PC-3 (cell line): ENCODE data around the gene KNCN. TPM values are rescaled to one million over a fixed set of nuclear protein-coding genes. Genes with fewer than 3 reads are reported as not detected.

ENCODE experiments used
- ATAC-seq: fragments of 200-7000 bp; cut with Tn5 transposase; 2 replicates; pipeline ENCODE4 v1.9.1; 2020; ENCODE audit warnings: mild to moderate bottlenecking, moderate library complexity
- BruUV-seq: library from RNA; stranded (reverse); fragments of 400-500 nt; replicated peaks from 2 replicates; lab custom pipeline; 2021; lab: Mats Ljungman, UMichigan
- CTCF ChIA-PET: fragments of 300-600 bp; sonication (Branson Sonifier 250); formaldehyde crosslinking; loops from one replicate; lab custom pipeline; 2022; ENCODE audit warnings: antibody characterized with exemption; lab: Charles Lee
- POLR2A ChIA-PET: fragments of 300-600 bp; sonication (Branson Sonifier 250); formaldehyde crosslinking; loops from one replicate; lab custom pipeline; 2022; ENCODE audit warnings: antibody characterized with exemption; ENCODE audit not compliant: unreplicated experiment; lab: Charles Lee
- DNase-seq: peaks from one replicate; pipeline ENCODE4 v3.0.0-alpha.2; 2015
- H2AFZ ChIP-seq: fragments of 300-600 bp; sonication (generic); 2 replicates; pipeline ENCODE4 v1.6.0; 2016; ENCODE audit warnings: antibody characterized with exemption, low read length
- H3F3A ChIP-seq: fragments of 300-600 bp; sonication (generic); one replicate; pipeline ENCODE4 v1.6.0; 2017; ENCODE audit warnings: antibody characterized with exemption, low read length, control low read depth, mild to moderate bottlenecking; ENCODE audit not compliant: unreplicated experiment
- H3K27ac ChIP-seq: fragments of 300-600 bp; sonication (generic); 2 replicates; pipeline ENCODE4 v1.5.1; 2016; ENCODE audit warnings: mild to moderate bottlenecking, low read length
- H3K27me3 ChIP-seq: fragments of 300-600 bp; sonication (generic); 2 replicates; pipeline ENCODE4 v1.6.1; 2016; ENCODE audit warnings: low read length, mixed read lengths
- H3K36me3 ChIP-seq: fragments of 300-600 bp; sonication (generic); 2 replicates; pipeline ENCODE4 v1.6.1; 2016; ENCODE audit warnings: low read depth, mixed run types, low read length, mixed read lengths
- H3K4me1 ChIP-seq: fragments of 300-600 bp; sonication (generic); 2 replicates; pipeline ENCODE4 v1.5.1; 2016; ENCODE audit warnings: low read length; ENCODE audit not compliant: insufficient read depth
- H3K4me2 ChIP-seq: fragments of 300-600 bp; sonication (generic); 2 replicates; pipeline ENCODE4 v1.6.0; 2016; ENCODE audit warnings: low read length
- H3K4me3 ChIP-seq: fragments of 300-600 bp; sonication (generic); 2 replicates; pipeline ENCODE4 v1.5.1; 2016; ENCODE audit warnings: mild to moderate bottlenecking, low read length, mixed read lengths
- H3K79me2 ChIP-seq: fragments of 300-600 bp; sonication (generic); 2 replicates; pipeline ENCODE4 v1.6.1; 2017; ENCODE audit warnings: low read length, mixed read lengths
- H3K9ac ChIP-seq: fragments of 300-600 bp; sonication (generic); 2 replicates; pipeline ENCODE4 v1.6.0; 2016; ENCODE audit warnings: mild to moderate bottlenecking, low read length
- H3K9me2 ChIP-seq: fragments of 300-600 bp; sonication (generic); replicated peaks from 2 replicates; pipeline ENCODE4 v1.6.1; 2016; ENCODE audit warnings: mixed run types, low read length, mixed read lengths
- H3K9me3 ChIP-seq: fragments of 300-600 bp; sonication (generic); 2 replicates; pipeline ENCODE4 v1.6.1; 2016; ENCODE audit warnings: low read length, mixed read lengths
- H4K20me1 ChIP-seq: fragments of 300-600 bp; sonication (generic); 2 replicates; pipeline ENCODE4 v1.6.1; 2016; ENCODE audit warnings: low read length, mixed read lengths
- EZH2 ChIP-seq: fragments of 300-600 bp; sonication (generic); IDR thresholded peaks from one replicate; pipeline ENCODE4 v1.6.1; 2017; ENCODE audit warnings: antibody characterized with exemption, mild to moderate bottlenecking, low read length; ENCODE audit not compliant: unreplicated experiment
- EZH2phosphoT487 ChIP-seq: fragments of 300-600 bp; sonication (generic); IDR thresholded peaks from 2 replicates; pipeline ENCODE4 v1.6.1; 2018; ENCODE audit warnings: mild to moderate bottlenecking, antibody characterized with exemption, low read length, borderline replicate concordance
- intact Hi-C: fragments of 100-400 bp; cut with micrococcal nuclease; formaldehyde crosslinking; loops from 2 replicates; pipeline ENCODE4 v1.9.0; 2023
- total RNA-seq: library from RNA; depleted of rRNA; stranded (reverse); fragments of >200 nt; gene quantifications from 2 replicates; pipeline ENCODE4 v1.2.3, GENCODE V29; 2014
- TF ChIP-seq, protein P1 (sequence below): fragments of 300-600 bp; sonication (generic); conservative IDR thresholded peaks from 2 replicates; pipeline ENCODE4 v1.5.1; 2017; ENCODE audit warnings: antibody characterized with exemption, low read depth, mild to moderate bottlenecking, low read length

The KNCN gene
- total RNA-seq, 1 experiment from 2014 or later = not detected

DNA sequence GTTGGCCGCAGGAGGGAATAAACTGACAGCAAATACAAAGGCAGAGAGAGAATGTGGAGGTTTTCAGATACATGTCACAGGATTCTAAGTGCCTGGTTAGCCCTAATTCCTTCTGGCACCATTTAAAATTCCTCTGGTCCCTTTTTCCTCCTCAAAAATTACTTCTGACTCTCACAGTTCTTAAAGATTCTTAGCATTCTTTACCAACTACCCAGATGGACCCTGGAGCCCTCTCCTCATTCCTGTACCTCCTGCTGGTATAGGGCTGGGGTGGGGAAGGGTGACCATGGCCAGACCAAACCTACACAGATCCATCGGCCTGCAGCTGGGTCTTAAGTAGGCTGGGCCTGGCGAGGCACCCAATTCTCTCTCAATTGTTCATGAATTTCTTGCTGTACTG is 45.4 kb upstream of the KNCN start:
- TF ChIP-seq EZH2phosphoT487 = no peak
- no peak for TF ChIP-seq EZH2
- TF ChIP-seq, protein P1, sequence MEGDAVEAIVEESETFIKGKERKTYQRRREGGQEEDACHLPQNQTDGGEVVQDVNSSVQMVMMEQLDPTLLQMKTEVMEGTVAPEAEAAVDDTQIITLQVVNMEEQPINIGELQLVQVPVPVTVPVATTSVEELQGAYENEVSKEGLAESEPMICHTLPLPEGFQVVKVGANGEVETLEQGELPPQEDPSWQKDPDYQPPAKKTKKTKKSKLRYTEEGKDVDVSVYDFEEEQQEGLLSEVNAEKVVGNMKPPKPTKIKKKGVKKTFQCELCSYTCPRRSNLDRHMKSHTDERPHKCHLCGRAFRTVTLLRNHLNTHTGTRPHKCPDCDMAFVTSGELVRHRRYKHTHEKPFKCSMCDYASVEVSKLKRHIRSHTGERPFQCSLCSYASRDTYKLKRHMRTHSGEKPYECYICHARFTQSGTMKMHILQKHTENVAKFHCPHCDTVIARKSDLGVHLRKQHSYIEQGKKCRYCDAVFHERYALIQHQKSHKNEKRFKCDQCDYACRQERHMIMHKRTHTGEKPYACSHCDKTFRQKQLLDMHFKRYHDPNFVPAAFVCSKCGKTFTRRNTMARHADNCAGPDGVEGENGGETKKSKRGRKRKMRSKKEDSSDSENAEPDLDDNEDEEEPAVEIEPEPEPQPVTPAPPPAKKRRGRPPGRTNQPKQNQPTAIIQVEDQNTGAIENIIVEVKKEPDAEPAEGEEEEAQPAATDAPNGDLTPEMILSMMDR = no peak
- Histone ChIP-seq H3K4me2 (no peak overlapping the region), H3K4me1 (no peaks in the 10 kb centered on the region), H2AFZ (no peak overlapping the region), H3K9me3 (no peaks in the 10 kb centered on the region), H3K36me3 (peaks cover 17% of the 10 kb centered on the region; the same call in 1 of the 2 replicates), H3F3A (no peaks in the 10 kb centered on the region), H4K20me1 (no peaks in the 10 kb centered on the region), H3K4me3 (no peak overlapping the region), H3K27ac (no peak overlapping the region), H3K79me2 (peaks cover 14% of the 10 kb centered on the region), H3K9ac (no peak overlapping the region), H3K27me3 (no peaks in the 10 kb centered on the region), H3K9me2 (no peaks in the 10 kb centered on the region)
- BruUV-seq = no TSS peak
- intact Hi-C loops = no loop called here
- POLR2A ChIA-PET = no interaction called here
- DNase-seq (no peak), ATAC-seq (no peak)
- CTCF ChIA-PET = no interaction called here

DNA sequence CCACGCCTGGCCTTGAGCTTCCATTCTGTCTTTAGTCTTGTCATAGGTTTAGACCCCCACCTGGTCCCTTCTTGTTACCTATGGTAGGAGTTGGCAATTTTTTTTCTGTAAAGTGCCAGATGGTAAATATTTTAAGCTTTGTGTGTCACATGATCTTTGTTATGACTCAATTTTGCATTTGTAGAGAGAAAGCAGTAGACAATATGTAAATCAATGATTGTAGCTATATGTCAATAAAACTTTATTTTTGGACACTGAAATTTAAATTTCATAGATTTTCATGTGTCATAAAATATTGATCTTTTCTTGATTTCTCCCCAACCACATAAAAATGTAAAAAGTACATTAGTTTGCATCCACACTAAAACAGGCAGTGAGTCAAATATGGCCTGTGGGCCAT is 44.6 kb upstream of the KNCN start:
- Histone ChIP-seq H3K9ac (no peak overlapping the region), H4K20me1 (no peaks in the 10 kb centered on the region), H3K4me3 (no peak overlapping the region), H3K4me2 (no peak overlapping the region), H3K4me1 (no peaks in the 10 kb centered on the region), H2AFZ (no peak overlapping the region), H3K9me2 (no peaks in the 10 kb centered on the region), H3K36me3 (peaks cover 20% of the 10 kb centered on the region; the same call in 1 of the 2 replicates), H3K27ac (no peak overlapping the region), H3F3A (no peaks in the 10 kb centered on the region), H3K9me3 (no peaks in the 10 kb centered on the region), H3K27me3 (no peaks in the 10 kb centered on the region), H3K79me2 (peaks cover 11% of the 10 kb centered on the region)
- POLR2A ChIA-PET = no interaction called here
- no TSS peak for BruUV-seq
- DNase-seq (no peak), ATAC-seq (no peak)
- TF ChIP-seq, protein P1 = no peak
- TF ChIP-seq EZH2 = no peak
- no peak for TF ChIP-seq EZH2phosphoT487
- intact Hi-C loops = no loop called here
- CTCF ChIA-PET = no interaction called here

- Histone ChIP-seq H3K4me2 (no peak overlapping the region), H4K20me1 (no peaks in the 10 kb centered on the region), H3K27me3 (no peaks in the 10 kb centered on the region), H3K9ac (no peak overlapping the region), H3K36me3 (peaks cover 25% of the 10 kb centered on the region; the same call in 1 of the 2 replicates), H3K4me3 (no peak overlapping the region), H3K27ac (no peak overlapping the region), H2AFZ (no peak overlapping the region), H3K9me3 (no peaks in the 10 kb centered on the region), H3K4me1 (no peaks in the 10 kb centered on the region), H3F3A (no peaks in the 10 kb centered on the region), H3K79me2 (0 out of 2 replicates have a peak, but pooled peaks cover 5% of the 10 kb centered on the region), H3K9me2 (no peaks in the 10 kb centered on the region)
- intact Hi-C loops = no loop called here
- BruUV-seq = no TSS peak
- ATAC-seq (no peak), DNase-seq (no peak)
- POLR2A ChIA-PET = no interaction called here
- TF ChIP-seq, protein P1 = no peak
- TF ChIP-seq EZH2phosphoT487 (no peak), EZH2 (no peak)
- CTCF ChIA-PET = no interaction called here
These were observed 43.7 kb upstream of the KNCN start for GRCh38 chr1:46595127-46595526.
